PC-3 (cell line): ENCODE results near the gene TMEM164.

Experiments
- EZH2 ChIP-seq: fragments of 300-600 bp; sonication (generic); IDR thresholded peaks from one replicate; pipeline ENCODE4 v1.6.1; 2017; ENCODE audit warnings: antibody characterized with exemption, mild to moderate bottlenecking, low read length; ENCODE audit not compliant: unreplicated experiment
- EZH2phosphoT487 ChIP-seq: fragments of 300-600 bp; sonication (generic); IDR thresholded peaks from 2 replicates; pipeline ENCODE4 v1.6.1; 2018; ENCODE audit warnings: mild to moderate bottlenecking, antibody characterized with exemption, low read length, borderline replicate concordance
- TF ChIP-seq, protein P1 (sequence below): fragments of 300-600 bp; sonication (generic); conservative IDR thresholded peaks from 2 replicates; pipeline ENCODE4 v1.5.1; 2017; ENCODE audit warnings: antibody characterized with exemption, low read depth, mild to moderate bottlenecking, low read length

DNA sequence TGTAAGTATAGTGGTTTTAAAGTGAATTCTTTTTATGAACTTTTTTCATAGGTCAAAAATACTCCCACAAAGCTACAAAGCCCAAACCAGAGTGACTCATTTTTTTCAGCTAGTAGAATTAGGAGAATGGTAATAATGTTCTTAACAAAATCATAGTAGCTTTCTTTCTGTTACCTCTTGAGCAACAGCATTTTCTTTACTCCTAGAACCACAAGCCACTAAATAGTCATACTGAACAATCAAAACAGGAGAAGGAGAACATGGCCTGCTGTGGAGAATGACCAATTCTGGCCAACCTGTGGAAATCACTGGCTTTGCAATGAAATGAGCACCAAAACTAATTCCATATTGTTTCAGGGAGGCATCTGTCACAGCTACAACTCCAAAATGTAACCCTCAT lies 202.1 kb downstream of the TMEM164 start:
- TF ChIP-seq, protein P1, sequence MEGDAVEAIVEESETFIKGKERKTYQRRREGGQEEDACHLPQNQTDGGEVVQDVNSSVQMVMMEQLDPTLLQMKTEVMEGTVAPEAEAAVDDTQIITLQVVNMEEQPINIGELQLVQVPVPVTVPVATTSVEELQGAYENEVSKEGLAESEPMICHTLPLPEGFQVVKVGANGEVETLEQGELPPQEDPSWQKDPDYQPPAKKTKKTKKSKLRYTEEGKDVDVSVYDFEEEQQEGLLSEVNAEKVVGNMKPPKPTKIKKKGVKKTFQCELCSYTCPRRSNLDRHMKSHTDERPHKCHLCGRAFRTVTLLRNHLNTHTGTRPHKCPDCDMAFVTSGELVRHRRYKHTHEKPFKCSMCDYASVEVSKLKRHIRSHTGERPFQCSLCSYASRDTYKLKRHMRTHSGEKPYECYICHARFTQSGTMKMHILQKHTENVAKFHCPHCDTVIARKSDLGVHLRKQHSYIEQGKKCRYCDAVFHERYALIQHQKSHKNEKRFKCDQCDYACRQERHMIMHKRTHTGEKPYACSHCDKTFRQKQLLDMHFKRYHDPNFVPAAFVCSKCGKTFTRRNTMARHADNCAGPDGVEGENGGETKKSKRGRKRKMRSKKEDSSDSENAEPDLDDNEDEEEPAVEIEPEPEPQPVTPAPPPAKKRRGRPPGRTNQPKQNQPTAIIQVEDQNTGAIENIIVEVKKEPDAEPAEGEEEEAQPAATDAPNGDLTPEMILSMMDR = no peak
- no peak for TF ChIP-seq EZH2
- TF ChIP-seq EZH2phosphoT487 = no peak
